ENCODE results near the gene TRPM5.

DNA sequence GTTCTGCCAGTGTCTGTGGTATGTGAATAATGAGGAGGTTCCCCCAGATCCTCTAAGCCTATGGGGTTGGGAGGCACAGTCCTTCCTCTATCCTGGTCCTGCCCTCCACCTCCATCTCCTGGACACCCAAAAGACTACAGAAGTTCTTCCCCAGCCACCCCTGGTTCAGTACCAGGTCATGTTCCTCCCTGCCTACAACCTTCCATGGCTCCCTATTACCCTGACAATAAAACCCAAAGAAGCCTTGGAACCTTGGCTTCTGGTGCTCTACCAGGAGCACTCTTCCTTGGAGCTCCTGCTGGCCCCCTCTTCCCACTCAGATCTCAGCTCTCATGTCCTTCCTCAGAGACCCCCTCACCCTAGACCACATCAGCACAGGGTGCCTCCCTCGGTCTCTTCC lies 12.9 kb downstream of the TRPM5 start:
- TF ChIP-seq, protein P1, sequence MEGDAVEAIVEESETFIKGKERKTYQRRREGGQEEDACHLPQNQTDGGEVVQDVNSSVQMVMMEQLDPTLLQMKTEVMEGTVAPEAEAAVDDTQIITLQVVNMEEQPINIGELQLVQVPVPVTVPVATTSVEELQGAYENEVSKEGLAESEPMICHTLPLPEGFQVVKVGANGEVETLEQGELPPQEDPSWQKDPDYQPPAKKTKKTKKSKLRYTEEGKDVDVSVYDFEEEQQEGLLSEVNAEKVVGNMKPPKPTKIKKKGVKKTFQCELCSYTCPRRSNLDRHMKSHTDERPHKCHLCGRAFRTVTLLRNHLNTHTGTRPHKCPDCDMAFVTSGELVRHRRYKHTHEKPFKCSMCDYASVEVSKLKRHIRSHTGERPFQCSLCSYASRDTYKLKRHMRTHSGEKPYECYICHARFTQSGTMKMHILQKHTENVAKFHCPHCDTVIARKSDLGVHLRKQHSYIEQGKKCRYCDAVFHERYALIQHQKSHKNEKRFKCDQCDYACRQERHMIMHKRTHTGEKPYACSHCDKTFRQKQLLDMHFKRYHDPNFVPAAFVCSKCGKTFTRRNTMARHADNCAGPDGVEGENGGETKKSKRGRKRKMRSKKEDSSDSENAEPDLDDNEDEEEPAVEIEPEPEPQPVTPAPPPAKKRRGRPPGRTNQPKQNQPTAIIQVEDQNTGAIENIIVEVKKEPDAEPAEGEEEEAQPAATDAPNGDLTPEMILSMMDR (IDR thresholded peaks at IDR 0.05; ENCODE audit: insufficient read depth, low read length, poor library complexity, severe bottlenecking) = no peak
- no peak for TF ChIP-seq EZH2phosphoT487 (conservative IDR thresholded peaks at IDR 0.05; ENCODE audit: low read length)

Data from SU-DHL-6 (cell line).